ENCODE measurements around the gene TGM6.

Gene TGM6

DNA sequence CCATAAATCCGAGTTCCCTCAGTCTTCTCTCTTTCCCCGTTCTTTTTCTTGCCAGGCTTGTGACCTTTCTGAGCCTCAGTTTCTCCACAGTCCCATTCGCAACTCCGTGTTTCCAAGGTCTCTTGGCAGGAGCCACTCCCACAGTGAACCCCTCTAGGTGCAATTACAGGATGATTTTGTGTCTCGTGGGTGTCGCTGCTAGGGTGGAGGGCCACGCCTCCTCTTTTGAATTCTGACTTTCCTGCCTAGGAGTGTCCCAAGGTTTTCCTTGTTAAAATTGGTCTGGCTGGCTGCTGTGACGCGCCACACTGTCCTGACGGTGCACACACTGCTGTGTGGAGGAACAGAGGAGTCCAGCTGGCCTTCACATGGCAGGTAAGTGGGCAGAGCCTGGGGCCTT, at the start of gene TGM6:
TGM6 (plus strand) TSS at position 301 of the 400 bp plus-strand sequence; CDS start at position 369, 68 bp downstream.
- no peak for DNase-seq

GRCh38 chr20:2331106-2331505, 49.6 kb upstream of the TGM6 start:
- DNase-seq = no peak

DNA sequence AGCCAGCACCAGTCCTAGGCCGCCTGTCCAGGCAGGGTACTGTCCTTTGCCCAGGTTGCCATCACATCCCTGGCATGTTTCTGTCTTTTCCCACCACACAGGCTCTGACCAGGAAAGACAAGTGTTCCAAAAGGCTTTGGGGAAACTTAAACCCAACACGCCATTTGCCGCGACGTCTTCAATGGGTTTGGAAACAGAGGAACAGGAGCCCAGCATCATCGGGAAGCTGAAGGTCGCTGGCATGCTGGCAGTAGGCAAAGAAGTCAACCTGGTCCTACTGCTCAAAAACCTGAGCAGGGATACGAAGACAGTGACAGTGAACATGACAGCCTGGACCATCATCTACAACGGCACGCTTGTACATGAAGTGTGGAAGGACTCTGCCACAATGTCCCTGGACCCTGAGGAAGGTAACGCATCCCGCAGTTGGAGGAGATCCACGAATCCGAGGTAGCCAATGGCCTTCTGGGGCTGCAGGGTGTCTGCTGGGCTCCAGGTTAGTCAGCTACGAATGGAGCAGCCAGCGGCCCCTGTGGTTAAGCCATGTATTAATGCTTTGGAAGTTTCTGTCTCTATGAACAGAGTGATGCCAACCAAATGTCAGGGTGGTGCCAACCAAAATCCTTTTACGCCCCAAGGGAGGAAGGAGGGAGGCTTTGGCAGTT, 48.7 kb upstream of the TGM6 start:
- DNase-seq = no peak

DNA sequence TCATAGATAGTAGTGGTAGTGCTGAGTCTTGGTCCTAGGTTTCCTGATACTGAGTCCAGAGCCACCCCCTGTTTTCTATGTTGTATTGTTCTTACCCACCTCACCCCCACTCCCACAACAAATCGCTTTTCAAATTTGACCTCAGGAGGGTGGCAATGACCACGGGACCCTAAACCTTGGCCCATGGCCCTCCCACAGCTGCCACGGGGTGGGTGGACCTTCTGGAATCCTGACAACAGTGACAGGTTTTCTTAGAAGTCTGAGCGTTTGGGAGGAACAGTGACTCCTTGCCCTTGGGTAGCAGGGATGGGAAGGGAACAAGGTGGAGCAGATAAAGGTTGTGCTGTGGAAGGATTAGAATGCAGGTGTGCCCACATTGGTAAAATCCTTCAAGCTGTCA, 48.0 kb upstream of the TGM6 start:
- DNase-seq = no peak

DNA sequence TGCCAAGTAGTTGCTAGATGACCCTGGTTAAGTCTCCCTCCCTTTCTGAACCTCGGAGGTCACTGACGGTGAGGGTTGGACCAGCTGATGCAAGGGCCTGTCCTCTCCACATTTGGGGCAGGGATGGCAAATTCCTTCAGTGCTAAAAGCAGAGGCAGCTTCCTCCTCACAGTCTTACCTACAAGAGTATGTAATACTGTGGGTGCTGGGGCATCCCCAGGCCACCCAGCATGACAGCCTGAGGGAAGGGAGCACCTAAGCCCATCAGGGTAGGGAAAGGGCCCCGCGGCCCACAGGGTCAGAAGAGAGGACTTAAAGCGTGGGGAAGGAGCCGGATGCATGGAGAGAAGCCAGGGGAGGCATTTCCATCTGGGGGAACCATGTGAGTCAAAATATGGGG, 46.9 kb upstream of the TGM6 start:
- DNase-seq = no peak

DNA sequence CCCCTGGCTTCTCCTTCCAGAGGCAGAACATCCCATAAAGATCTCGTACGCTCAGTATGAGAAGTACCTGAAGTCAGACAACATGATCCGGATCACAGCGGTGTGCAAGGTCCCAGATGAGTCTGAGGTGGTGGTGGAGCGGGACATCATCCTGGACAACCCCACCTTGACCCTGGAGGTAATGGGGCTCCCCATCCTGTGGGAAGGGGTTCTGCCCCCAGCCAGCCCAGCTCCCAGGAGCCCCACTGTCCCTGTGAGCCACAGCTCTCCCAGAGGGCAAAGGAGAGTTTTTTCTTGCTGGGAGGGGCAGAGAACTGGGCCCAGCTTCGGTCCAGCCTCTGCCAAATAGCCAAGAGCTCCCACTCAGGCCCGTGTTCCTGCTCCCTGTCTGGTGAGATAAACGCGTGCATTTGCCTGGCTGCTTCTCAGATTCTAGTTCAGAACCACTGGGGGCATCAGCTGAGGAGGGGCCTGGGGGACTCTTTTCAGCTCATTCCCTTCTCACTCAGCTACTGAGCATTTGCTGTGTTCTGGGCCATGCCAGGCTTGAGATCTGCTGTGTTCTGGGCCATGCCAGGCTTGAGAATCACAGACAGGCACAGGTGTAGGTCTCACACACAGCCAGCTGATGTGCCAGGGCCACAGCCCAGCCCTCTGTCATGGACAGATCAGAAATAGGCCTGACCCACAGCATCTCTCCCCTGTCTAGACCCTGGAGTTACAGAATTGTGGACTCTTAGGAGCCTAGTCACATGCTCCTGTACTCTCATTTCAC, 45.4 kb upstream of the TGM6 start:
- no peak for DNase-seq

DNA sequence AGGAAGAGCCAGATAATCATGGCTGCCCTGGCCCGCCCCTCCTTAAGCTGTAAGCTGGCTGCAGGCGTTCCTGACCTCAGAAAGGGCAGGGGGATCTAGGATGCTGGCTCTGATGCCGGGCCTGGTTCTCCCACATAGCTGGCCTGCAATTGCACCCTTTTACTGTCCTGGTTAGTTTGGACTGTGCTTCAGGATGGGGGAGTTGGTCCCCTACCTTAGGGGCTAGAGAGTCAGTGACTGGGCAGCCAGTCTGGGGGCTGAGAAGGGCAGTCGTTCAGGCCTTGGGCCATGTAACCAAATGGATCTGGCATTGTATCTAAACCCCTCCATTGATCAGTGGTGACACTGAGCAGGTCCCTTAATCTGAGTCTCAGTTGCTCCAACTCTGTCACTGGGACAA, 44.2 kb upstream of the TGM6 start:
- no peak for DNase-seq

- no peak for DNase-seq
Observed at GRCh38 chr20:2337142-2337541, 43.6 kb upstream of the TGM6 start.

- no peak for DNase-seq
Observed at GRCh38 chr20:2338411-2339066, 42.2 kb upstream of the TGM6 start.

DNA sequence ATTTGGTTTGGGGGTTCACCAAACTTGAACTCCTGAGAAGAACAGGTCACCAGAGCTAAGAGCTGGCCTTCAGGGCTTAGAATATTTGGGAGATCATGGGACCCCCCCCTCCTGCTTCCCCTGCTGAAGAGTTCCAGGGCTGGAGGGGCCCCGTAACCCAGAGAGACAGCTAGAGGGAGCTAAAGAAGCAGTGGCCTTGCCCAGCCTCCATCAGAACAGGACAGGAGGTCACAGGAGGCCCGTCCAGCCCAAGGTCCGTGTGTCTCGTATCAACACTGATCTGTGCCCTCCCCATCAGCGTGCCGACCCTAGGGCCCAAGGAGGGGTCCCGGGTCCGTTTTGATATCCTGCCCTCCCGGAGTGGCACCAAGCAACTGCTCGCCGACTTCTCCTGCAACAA, 40.6 kb upstream of the TGM6 start:
- DNase-seq = no peak

- DNase-seq = no peak
Observed at GRCh38 chr20:2340823-2341222, 39.9 kb upstream of the TGM6 start.

DNA sequence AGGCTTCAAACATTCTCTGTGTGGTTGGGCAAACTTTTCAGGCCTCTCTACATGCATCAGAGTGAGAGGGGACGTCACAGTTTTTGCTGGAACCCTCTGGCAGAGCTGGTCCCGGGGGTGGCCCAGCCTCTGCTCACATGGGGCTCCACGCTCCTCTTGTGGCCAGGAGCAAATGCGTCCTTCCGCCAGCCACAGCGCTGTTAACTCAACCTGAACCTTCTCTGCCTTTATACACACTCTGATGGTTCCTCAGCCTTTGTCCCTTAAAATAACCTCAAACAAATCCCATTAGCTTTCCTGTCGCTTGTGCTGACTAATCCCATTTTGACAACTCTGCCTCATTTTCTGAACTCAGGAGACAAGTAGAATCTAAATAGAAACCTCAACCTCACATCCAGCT, 39.4 kb upstream of the TGM6 start:
- no peak for DNase-seq

DNA sequence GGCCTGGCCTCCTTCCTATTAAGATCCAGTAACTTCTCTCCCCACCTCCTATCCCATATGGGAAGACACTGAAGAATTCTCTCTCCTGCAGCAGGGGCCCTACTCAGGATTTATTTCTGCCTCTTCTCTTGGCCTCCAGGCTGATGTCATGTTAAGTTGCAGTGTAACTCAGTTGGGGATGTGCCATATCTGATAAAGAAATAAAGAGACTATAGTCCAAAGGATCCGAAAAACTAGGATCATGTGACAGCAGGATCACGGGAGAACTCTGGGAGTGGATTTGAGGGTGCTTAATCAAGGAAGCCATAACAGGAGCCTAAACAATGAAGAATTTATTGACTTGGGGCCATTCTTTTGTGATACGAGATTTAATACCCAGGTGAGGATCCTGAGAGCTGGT, 38.5 kb upstream of the TGM6 start:
- no peak for DNase-seq

- no peak for DNase-seq
Observed at GRCh38 chr20:2346188-2346587, 34.5 kb upstream of the TGM6 start.

DNA sequence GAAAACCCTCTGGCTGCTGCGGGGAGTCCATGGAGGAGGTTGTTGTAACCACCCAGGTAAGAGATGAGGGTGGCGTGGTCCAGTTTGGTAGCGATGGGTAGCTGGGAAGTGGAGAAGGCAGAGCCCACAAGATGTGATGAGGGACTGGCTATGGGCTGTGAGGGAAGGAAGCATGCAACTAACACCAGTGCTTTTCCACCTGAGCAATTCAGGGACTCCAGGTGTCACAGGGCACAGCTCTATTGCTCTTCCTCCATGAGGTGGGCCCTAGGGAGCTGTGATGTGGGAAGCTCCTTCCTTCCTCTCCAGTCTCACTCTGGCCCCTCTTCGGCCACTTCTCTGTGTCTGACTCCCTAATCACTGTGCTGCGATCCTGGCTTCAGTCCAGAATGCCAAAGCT, 32.4 kb upstream of the TGM6 start:
- DNase-seq = no peak

GRCh38 chr20:2349801-2350200, 30.9 kb upstream of the TGM6 start:
- DNase-seq = no peak

DNA sequence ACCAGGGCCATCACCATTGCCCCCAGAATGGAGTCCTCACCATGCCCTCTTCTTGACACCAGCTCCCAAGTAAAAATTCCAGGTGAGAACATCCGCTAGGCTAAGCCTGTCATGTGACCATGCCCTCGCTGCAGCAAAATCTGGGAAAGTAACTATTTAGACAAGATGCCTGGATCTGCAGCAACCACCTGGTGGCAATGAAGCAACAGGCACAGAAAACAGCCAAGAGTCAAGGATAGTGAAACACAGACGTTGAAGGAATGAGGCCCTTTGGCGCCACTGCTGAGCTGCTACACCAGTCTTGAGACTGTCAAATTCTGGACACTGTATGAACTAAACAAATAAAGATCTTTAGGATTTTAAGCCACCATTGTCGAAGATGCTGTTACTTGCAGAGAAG, 30.1 kb upstream of the TGM6 start:
- DNase-seq = no peak

- DNase-seq = peak; percentile 76 to 78
Observed at GRCh38 chr20:2353231-2353630, 27.5 kb upstream of the TGM6 start.

DNA sequence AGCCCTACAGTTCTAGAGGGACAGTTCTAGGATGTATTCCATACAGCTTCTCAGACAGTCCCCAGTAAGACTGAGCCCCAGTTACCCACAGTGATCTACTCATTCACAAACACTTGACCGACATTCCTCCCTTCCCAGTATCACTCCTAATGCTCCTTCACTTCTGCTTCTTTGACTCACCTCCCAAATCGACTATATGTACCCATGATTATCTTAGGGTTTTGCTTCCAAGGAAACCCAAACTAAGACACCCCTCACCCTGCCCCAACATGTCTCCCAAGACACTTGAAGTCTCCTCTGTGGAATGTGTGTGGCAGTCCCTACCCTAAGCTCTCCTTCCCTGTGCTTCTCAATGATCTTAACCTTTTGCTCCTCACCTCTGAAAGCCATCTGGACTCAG, 23.6 kb upstream of the TGM6 start:
- no peak for DNase-seq

GRCh38 chr20:2358006-2358405, 22.7 kb upstream of the TGM6 start:
- DNase-seq = no peak

DNA sequence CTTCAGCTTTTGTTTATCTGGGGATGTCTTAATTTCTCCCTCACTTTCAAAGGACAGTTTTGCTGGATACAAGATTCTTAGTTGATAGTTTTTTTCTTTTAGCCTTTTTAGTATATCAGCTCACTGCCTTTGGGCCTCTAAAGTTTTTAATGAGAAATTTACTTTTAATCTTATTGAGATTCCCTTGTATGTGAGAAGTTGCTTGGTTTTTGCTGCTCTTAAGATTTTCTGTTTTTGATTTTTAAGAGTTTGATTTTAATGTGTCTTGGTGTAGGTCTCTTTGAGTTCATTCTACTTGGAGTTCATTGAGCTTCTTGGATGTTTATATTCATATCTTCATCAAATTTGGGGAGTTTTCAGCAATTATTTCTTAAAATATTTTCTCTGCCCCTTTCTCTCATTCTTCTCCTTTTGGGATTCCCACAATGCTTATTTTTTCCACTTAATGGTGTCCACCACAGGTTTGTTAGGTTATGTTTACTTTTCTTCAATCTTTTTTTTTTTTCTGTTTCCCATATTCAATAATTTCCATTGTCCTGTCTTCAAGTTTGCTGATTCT, 19.6 kb upstream of the TGM6 start:
- no peak for DNase-seq

DNA sequence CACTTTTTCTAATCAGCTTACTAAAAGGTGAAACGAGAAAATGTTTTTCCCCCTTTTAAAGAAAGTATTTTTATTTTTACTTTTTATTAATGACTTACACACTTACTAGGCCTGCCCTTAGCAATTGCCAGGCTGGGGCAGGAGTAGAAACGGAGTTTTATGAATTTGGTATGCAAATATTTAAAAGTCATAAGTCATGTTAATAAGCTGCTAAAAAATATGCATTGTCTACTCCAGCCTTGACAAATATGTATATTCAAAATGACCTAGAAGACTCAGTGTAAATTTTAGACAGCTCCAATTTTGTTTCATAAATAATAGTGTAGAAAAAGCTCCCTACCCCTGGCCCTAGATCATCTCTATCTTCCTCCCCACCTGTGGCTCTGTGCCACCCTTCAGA, 17.5 kb upstream of the TGM6 start:
- DNase-seq = no peak

DNA sequence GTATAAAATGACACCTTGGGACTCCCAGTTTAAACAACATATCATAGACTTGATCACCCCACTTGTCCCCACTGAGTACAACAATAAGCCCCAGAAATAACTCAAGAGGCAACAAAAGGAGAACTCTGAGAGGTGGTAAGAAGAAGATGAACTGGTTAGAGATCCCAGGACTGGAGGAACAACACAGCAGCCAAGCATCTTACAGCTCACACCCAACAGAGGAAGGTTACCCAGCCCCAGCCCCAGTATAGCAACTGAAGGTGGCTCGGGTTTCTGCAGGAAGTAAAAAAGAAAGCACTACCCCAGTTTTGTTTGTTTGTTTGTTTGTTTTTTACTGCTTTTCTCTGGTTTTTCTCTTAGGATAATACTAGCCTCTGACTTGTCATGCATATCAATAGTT, 17.1 kb upstream of the TGM6 start:
- DNase-seq = no peak

GRCh38 chr20:2364044-2364443, 16.7 kb upstream of the TGM6 start:
- DNase-seq = no peak

All from Kasumi-1 (cell line).